Activated CD8-positive, alpha-beta memory T cell treated with anti-CD3 and anti-CD28 coated beads for 48 hours (primary cell): Measurements from ENCODE around the gene ZDHHC19.
"Not testable (repeated sequence)": the region's sequence is repeated elsewhere in the genome, so short reads cannot be mapped to it uniquely, and the experiment has no call there.

Experiments used
- DNase-seq, 3 experiments: peaks; one replicate each; pipeline ENCODE4 v3.0.0-alpha.2; 2020; ENCODE audit warnings: low read depth in 2 of 3, low spot score in 2 of 3

Gene ZDHHC19, protein sequence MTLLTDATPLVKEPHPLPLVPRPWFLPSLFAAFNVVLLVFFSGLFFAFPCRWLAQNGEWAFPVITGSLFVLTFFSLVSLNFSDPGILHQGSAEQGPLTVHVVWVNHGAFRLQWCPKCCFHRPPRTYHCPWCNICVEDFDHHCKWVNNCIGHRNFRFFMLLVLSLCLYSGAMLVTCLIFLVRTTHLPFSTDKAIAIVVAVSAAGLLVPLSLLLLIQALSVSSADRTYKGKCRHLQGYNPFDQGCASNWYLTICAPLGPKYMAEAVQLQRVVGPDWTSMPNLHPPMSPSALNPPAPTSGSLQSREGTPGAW

DNA sequence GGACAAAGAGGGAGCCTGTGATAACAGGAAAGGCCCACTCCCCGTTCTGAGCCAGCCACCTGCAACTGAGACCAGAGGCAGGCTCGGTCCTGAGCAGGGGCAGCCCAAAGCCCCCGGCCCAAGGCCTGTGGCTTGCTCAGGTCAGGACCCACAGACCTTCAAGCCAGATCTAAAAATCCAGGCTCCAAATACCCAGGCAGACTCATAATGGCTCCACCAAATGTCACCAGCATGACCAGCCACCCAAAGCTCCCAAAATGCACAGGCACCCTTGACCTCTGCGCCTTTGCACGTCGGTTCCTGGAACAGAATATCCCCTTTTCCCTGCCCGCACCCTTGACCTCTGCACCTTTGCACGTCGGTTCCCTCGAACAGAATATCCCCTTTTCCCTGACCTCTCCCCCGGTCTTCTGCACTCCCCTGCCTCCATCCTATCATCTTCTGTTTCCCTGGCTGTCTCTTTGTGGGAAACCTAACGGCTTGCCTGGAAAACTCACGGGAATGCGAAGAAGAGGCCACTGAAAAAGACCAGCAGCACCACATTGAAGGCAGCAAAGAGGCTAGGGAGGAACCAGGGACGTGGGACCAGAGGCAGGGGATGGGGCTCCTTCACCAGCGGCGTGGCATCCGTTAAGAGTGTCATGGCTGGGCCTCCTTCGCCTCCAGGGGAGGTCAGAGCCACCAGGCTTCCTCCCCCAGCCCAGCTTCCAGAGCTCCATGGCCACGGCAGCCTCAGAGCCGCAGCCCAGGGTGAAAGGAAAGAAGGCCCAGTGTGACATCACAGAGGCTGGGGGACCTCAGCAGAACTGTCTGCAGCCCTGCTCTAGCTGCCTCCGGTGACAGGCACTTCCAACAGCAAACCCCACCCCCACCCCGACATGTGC, at the start of gene ZDHHC19:
Gene ZDHHC19 (minus strand): TSS at position 728 of the 884 bp plus-strand sequence. CDS start 85 bp downstream, at position 643.
- no peak for DNase-seq

DNA sequence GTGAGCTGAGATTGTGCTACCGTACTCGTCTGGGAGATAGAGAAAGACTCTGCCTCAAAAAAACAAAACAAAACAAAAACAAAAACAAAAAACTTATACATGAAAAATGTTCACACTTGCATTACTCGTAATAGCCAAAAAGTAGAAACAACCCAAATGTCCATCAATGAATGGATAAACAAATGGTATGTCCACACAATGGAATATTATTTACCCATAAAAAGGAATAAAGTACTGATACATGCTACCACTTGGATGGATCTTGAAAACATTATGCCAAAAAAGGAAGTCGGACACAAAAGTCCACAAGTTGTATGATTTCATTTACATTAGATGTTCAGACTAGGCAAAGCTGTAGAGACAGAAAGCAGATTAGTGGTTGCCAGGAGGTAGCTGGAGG, 49.6 kb upstream of the ZDHHC19 start:
- DNase-seq, result no peak

DNA sequence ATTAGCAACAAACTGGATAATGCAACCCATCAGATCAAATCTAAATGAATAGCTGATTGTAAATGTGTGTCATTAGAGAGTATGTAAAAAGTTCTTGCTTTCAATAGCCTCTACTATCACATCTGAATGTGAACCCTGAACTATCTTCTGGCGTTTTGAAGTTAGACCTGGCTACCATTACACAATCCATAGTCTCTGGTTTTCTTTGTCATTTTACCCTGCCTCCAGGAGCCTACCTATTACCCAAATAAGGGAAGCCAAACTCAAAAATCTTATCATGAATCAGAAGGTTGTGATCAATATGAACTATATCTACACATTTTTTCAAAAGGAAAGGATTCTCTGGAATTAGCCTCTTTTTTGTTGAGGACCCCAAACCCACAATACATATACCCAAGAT, 44.6 kb upstream of the ZDHHC19 start:
- no peak for DNase-seq

DNA sequence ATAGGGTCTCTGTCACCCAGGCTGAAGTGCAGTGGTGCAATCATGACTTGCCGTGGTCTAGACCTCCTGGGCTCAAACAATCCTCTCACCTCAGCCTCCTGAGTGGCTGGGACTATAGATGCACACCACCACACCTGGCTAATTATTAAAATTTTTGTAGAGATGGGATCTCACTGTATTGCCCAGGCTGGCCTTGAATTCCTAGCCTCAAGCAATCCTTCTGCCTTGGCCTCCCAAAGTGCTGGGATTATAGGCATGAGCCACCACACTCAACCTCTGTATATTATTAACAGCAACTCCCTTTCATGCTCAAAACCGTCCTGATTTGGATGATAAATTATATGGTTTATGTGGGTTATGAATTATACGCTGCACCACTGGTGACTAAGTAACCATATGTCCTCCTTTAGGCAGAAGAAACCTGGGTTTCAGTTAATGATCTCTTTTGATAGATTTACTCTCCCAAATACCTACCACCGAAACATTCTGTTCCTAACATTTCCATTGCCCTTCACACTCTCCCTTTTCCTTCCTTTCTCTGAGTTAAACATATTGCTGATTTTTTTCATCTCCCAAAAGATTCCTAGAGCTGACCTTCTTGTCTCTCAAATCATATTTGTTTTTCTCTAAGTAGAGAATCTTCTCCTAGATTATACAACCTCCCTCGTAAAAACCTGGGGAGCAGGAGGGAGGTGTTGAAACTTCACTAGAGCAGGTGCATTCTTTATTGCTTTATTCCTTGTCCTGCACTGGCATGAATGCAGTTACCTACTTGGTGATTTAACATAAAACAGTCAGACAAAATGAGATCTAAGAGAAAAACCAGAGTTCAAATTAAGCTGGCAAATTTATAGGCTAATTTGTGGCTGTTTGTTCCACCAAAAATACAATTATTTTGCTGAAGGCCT, 43.4 kb upstream of the ZDHHC19 start:
- DNase-seq, result no peak

DNA sequence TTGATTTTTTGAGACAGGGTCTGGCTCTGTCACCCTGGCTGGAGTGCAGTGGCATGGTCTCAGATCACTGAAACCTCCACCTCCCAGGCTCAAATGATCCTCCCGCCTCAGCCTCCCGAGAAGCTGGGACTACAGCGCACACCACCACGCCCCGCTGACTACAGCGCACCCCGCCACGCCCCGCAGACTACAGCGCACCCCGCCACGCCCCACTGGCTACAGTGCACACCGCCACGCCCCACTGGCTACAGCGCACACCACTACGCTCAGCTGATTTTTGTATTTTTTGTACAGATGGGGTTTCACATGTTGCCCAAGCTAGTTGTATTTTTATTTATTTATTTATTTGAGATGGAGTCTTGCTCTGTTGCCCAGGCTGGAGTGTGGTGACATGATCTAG, 40.7 kb upstream of the ZDHHC19 start:
- no peak for DNase-seq

DNA sequence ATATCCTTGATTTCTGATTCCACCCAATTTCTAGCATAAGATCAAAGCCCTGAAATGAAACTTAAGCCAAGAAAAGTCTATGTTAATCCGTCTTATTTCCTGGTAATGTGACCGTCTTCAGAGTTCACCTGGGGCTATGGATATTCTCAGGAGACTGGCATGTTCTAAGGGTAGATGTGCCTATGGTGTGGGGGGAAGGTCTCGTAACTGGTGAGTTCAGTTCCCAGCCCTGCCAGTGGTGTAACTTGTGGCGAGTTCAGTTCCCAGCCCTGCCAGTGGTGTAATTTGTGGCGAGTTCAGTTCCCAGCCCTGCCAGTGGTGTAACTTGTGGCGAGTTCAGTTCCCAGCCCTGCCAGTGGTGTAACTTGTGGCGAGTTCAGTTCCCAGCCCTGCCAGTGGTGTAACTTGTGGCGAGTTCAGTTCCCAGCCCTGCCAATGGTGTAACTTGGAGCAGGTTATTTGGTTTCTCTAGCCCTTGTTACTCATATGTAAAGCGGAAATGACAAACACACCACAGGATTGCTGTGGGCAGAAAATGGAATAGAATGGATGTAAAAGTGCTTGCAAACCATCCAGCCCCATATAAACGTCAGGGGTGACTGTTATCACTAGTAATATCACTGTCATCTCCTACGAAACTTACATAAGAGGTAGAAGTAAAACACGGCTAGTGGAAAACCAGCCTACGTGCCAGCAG, 35.6 kb upstream of the ZDHHC19 start:
- no peak for DNase-seq

DNA sequence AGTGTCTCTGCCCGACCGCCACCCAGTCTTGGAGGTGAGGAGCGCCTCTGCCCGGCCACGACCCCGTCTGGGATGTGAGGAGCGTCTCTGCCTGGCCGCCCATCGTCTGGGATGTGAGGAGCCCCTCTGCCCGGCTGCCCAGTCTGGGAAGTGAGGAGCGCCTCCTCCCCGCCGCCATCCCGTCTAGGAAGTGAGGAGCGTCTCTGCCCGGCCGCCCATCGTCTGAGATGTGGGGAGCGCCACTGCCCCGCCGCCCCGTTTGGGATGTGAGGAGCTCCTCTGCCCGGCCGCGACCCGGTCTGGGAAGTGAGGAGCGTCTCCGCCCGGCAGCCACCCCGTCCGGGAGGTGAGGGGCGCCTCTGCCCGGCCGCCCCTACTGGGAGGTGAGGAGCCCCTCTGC, 33.0 kb upstream of the ZDHHC19 start:
- DNase-seq, result not testable (repeated sequence)

DNA sequence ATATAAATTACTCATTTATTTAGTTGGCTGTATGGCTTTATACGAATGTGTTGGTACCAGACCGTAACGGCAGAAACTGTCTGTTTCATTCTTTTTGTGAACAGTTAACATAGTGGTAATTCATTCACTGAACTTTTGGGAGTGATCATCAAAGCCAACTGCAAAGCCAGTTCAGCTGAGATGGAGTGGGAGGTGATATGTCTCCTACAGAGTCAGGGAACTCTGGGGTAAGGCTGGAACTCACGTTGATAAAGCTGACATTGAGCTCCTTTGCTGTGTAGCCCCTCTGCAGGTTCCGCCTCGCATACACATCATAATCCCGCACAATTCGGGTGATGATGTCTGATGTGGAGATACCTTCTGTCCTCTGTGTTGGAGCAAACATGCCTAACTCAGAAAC, 30.5 kb upstream of the ZDHHC19 start:
- DNase-seq, result no peak

DNA sequence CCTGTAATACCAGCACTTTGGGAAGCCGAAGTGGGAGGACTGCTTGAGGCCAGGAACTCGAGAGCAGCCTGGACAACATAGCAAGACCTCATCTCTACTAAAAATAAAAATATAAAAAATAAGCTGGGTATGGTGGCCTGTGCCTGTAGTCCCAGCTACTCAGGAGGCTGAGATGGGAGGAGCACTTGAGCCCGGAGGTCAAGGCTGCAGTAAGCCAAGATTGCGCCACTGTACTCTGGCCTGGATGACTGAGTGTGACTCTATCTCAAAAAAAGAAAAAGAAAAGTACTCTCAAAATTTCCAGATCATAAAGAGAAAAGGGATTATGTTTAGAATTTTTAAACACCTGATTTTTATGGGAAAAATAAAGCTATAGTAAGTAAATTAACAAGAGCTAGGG, 29.2 kb upstream of the ZDHHC19 start:
- no peak for DNase-seq

DNA sequence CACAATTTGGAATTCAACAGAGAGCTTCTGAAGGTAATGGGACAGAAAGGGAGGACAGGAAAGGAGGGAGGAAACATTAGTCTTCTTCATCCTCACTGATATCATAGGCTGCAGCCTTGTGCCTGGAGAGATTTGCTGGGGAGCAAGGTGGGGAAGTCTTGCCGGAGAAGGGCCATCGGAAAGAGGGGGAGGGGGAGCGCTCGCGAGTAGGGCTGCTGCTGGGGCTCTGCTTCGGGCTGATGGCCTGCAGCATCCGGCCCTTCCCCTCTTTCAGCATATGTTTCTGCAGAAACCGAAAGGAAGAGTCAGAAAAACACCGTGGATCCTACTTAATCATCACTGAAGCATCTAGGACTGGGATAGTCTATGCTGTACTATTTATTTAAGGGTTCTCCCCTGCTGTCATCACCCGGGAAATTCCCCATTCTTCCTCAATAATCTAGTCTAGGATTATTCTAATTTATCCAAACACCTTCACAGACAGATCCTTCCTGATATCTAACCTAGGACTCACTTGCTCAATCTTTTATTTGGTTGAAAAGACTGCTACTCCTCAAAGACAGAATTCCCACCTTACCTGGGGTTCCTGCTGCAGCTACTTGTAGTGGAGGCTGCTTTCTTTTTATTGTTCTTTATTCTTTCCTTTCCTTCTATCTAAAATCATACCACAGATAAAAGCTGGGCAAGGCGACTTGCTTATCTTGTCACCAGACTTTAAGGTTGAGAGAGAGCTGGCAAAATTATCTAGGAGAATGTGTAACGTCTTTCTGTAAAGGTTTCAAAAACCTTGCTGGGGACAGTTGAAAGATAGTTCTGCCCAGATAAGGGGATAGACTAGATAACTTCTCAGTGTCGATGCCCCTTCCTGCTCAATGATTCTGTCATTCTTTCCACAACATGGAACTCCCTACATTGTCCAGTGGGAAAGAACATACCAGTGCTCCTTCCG, 27.7 kb upstream of the ZDHHC19 start:
- no peak for DNase-seq

DNA sequence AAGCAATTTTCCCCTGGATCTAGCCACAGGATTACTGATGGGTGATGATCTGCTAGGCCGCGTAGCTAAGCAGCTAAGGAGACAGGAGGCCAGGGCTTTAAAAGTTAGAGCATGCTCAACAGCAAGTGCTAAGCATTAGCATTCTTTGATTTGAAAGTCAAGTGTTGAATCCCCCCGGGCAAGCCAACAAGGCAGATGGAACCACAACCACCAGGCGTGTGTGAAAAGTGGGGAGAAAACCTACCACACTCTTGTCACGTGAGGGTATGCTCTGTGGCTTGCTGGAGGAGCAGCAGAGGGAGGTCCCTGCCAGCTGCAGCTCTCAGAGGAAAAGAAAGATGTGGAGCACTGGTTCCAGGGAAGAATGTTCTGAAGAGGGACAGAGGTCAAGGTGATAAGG, 26.0 kb upstream of the ZDHHC19 start:
- no peak for DNase-seq

DNA sequence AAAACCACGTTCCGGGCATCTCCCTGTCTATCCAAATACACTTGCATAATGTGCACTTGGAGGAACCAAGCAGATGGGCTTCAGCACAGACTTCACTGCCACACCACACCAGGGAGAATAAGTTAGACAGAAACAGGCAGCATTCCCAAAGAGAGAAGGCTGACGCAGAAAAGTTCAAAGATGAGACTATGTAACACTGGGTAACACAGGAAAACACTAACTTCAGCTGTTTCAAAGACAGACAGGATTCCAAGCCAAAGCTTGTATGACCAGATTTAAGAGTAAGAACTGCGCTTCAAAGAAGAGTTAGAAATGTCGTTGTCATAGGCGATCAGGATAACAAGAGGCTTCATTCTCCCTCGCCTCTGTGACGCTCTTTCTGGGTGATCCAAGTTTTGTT, 25.0 kb upstream of the ZDHHC19 start:
- no peak for DNase-seq

DNA sequence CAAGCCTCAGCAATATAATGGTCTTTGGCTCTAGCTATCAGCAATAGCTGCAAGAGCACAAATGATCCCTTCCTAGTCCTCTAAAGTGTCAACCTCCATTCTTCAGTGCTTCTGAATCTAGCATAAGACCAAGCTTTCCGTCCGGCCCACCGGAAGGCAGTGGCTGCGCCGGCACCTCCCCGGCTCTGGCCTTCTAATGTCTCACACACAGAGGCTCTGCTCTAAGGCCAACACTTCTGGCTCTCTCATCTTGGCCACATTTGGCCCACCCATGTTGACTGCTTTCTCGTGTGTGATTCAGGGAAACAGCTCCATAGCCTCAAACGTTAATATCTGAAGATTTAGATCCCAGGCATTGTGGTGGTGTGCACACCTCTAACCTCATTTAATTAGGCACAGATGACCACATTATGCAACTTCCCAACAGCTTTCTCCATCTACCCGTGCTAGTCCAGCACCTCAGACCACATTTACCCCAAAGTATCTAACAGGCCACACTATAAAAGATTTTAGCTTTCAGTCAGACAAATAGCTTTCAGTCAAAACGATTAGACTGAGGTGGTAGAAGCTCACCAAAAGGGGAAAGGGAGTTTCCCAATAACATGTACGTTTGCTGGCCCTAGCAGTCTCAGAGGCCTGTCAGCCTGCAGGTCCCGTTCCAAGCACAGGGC, 24.4 kb upstream of the ZDHHC19 start:
- DNase-seq, result no peak

DNA sequence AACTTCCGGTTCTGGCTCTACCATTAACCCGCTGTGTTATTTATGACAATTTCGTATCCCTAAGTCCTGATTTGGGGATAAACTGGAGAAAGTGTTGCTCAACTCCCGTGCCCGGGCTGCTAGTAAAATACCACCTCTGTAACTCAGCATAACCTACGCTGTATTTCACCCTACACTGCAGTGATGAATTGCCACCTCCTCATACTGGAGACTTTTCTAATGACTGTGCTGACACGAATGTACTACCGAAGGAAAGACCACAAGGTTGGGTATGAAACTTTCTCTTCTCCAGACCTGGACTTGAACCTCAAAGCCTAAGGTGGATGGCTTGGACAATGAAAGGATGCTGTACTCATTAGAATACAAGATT, 21.7 kb upstream of the ZDHHC19 start:
- no peak for DNase-seq

DNA sequence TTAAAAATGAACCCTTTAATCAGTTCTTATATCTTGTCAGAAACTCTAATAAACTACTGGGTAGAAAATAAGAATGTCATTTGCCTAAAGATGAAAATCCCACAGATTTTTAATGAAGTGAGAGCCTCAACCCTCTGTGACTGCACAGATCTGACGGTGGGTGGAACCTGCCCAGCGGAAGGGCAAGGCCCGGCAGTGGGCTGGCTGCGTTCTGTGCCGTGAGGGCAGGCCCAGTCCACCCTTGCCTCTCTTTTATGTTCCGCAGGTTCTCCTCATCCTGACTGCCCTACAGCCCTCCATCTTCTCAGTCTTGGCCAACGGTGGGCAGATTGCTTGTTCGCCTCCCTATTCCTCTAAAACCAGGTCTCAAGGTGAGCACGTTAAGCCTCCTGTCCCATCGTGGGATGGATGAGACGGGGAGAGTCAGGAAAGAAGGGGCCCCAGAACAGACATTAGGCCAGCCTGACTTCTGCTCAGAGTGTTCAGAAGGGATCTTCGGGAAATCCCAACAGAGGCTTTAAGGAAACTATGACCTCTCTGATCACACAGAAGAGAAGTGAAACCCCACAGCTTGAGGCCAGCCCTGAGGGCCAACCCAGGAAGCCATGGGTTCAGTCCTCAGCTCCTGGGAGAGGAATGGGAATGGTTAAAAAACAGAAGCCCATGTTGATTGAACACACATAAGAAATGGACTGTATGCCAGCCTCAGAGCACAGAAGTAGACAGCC, 21.1 kb upstream of the ZDHHC19 start:
- DNase-seq, result no peak

DNA sequence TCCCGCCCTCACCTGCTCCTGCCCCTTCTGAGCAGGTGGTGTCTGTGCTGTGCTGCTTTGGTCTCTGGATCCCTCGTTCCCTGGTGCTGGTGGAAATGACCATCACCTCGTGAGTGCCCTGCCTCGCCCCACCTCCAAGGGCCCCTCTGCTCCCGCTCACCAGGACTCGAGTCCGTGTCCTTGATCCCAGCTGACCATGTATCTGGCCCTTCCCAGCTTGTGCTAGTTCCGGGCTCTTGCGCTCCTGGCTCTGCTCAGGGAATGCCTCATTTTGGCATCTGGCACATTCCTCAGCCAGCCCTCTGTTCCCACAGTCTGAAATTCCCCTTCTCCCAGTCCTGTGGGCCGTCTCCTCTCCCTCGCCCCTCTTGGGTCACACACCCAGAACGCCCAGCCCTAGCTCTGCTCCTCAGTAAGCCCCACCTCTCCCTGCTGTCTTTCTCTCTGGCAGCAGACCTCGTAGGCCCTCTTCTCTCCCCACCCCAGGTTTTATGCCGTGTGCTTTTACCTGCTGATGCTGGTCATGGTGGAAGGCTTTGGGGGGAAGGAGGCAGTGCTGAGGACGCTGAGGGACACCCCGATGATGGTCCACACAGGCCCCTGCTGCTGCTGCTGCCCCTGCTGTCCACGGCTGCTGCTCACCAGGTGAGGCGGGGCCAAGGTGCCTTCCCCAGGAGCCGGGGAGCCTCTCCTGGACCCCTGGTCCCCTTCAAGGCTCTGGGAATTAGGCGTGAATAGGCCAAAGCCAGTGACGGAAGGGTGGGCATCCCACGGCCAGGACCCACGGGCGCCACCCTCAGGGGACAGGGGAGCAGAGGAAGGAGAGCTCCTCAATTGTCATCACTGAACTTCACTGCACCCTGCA, 16.7 kb upstream of the ZDHHC19 start:
- no peak for DNase-seq

DNA sequence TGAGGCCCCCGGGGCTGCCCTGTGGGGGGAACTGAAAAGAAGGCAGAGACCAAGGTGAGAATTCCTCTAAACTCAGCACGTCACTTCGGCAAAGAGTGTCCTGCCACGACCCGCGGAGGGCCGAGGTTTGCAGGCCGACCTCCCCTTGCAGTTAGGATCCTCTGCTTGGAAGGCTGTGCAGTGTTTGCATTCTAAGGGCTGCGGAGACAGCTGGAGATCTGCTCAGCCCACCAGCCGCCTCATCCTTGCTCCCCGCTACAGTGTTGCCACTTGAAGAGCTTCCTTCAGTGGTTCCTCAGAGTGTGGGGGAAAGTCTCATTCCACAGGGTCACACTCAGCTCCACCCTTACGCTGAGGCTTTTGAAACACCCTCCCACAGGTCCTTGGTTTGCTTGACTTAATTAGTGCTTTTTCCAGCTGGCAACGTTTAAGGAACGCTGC, 15.9 kb upstream of the ZDHHC19 start:
- no peak for DNase-seq
